Caco-2 (cell line): Measurements from ENCODE around the gene SLC34A3. TPM values are rescaled to one million over a fixed set of nuclear protein-coding genes. Genes with fewer than 3 reads are reported as not detected.
"Not testable (repeated sequence)": the region's sequence is repeated elsewhere in the genome, so short reads cannot be mapped to it uniquely, and the experiment has no call there.

Experiments
- BruUV-seq: library from RNA; stranded (reverse); fragments of 400-500 nt; replicated peaks from 2 replicates; lab custom pipeline; 2021; lab: Mats Ljungman, UMichigan
- CTCF ChIA-PET: fragments of 300-600 bp; sonication (Branson Sonifier 250); formaldehyde crosslinking; loops from one replicate; lab custom pipeline; 2022; ENCODE audit warnings: antibody characterized with exemption; lab: Charles Lee
- POLR2A ChIA-PET: fragments of 300-600 bp; sonication (Branson Sonifier 250); formaldehyde crosslinking; loops from one replicate; lab custom pipeline; 2022; ENCODE audit warnings: antibody characterized with exemption; lab: Charles Lee
- DNase-seq, 2 experiments: peaks; one replicate each; pipeline versions ENCODE4 v3.0.0 to v3.0.0-alpha.2; 2020 to 2022
- H3K27me3 ChIP-seq: replicated peaks from 2 replicates; pipeline ENCODE4 v1.6.0; 2011; ENCODE audit warnings: low read length; ENCODE audit not compliant: control insufficient read depth, insufficient read depth
- H3K36me3 ChIP-seq: 2 replicates; pipeline ENCODE4 v1.5.1; 2011; ENCODE audit warnings: low read length; ENCODE audit not compliant: control insufficient read depth, insufficient read depth
- H3K4me1 ChIP-seq: fragments of 250-450 bp; sonication (Bioruptor Pico); 2 replicates; pipeline ENCODE4 v1.5.1; 2020; ENCODE audit warnings: mild to moderate bottlenecking
- H3K4me3 ChIP-seq: 2 replicates; pipeline ENCODE4 v1.5.1; 2011; ENCODE audit warnings: low read depth, mild to moderate bottlenecking, control low read depth, low read length
- H3K9me3 ChIP-seq: fragments of 250-450 bp; sonication (Bioruptor Pico); 2 replicates; pipeline ENCODE4 v1.5.1; 2020; ENCODE audit warnings: mild to moderate bottlenecking, moderate library complexity
- H3K27ac Mint-ChIP-seq: one replicate; pipeline ENCODE4 v1.8.0; 2022; ENCODE audit warnings: mixed read lengths; ENCODE audit not compliant: unreplicated experiment
- H3K27me3 Mint-ChIP-seq: one replicate; pipeline ENCODE4 v1.8.0; 2022; ENCODE audit warnings: mixed read lengths; ENCODE audit not compliant: insufficient read depth, unreplicated experiment
- H3K36me3 Mint-ChIP-seq: one replicate; pipeline ENCODE4 v1.8.0; 2022; ENCODE audit warnings: mild to moderate bottlenecking, mixed read lengths; ENCODE audit not compliant: insufficient read depth, unreplicated experiment
- H3K4me1 Mint-ChIP-seq: one replicate; pipeline ENCODE4 v1.8.0; 2022; ENCODE audit warnings: low read depth, mixed read lengths; ENCODE audit not compliant: unreplicated experiment
- H3K4me3 Mint-ChIP-seq: one replicate; pipeline ENCODE4 v1.8.0; 2022; ENCODE audit warnings: mild to moderate bottlenecking, moderate library complexity, mixed read lengths; ENCODE audit not compliant: unreplicated experiment
- H3K9me3 Mint-ChIP-seq: one replicate; pipeline ENCODE4 v1.8.0; 2022; ENCODE audit warnings: mixed read lengths; ENCODE audit not compliant: unreplicated experiment
- intact Hi-C: fragments of 100-400 bp; cut with micrococcal nuclease; formaldehyde crosslinking; loops from one replicate; pipeline ENCODE4 v1.10.0; 2022; ENCODE audit not compliant: unreplicated experiment
- total RNA-seq: library from RNA; stranded (reverse); gene quantifications from 2 replicates; pipeline ENCODE4 v1.2.3, GENCODE V29; 2022
- TF ChIP-seq, protein P1 (sequence below), 2 experiments: fragments of 200-600 bp in 1 of 2; IDR thresholded peaks; 1 replicate in 1 of 2; 2 replicates in 1 of 2; pipeline versions ENCODE4 v1.5.1 to v1.8.0; 2011 to 2022; ENCODE audit warnings: antibody characterized with exemption in 1 of 2, control low read depth in 1 of 2, inconsistent platforms in 1 of 2, low read depth in 1 of 2, low read length in 1 of 2, mild to moderate bottlenecking in 1 of 2, moderate library complexity in 1 of 2; ENCODE audit not compliant: insufficient read depth in 1 of 2, severe bottlenecking in 1 of 2, unreplicated experiment in 1 of 2

Gene SLC34A3
- total RNA-seq, 1 experiment from 2014 or later: not detected

DNA sequence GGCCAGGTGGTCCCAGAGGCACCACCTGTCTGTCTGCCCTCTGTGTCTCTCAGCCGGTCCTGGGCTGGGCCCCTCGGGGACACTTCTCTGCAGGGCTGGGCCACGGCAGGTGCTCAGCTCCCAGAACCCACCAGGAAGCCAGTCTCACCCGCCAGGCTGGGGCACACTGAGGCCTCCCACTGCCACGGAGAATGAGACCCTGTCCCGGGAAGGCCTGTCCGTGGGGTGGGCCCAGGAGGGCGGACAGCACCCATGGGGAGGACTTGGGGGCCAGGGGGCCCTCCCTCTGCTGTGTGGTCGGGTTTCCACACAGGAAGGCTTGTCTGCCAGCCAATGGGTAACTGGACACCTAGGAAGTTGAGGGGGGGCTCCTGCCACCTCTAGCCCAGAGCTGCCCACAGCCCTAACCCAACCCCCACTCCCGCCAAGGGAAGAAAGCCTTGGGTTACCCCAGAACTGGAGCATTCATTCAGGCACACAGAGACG, 6.3 kb downstream of the SLC34A3 start:
- H3K9me3 ChIP-seq: no peaks in the 10 kb centered on the region
- H3K27me3 ChIP-seq: no peaks in the 10 kb centered on the region
- intact Hi-C loops: loop anchor here (1.0 to 5.0 kb wide), 2 partner anchors 10 to 35 kb away; partner anchors contain the start of genes RNF224 and TPRN
- Mint-ChIP-seq H3K9me3 (no peaks in the 10 kb centered on the region), H3K4me1 (peaks cover 13% of the 10 kb centered on the region), H3K27ac (no peak overlapping the region), H3K27me3 (peaks cover 3% of the 10 kb centered on the region), H3K36me3 (peaks cover 36% of the 10 kb centered on the region), H3K4me3 (no peak overlapping the region)
- peaks cover 17% of the 10 kb centered on the region for H3K4me1 ChIP-seq
- TF ChIP-seq, protein P1, sequence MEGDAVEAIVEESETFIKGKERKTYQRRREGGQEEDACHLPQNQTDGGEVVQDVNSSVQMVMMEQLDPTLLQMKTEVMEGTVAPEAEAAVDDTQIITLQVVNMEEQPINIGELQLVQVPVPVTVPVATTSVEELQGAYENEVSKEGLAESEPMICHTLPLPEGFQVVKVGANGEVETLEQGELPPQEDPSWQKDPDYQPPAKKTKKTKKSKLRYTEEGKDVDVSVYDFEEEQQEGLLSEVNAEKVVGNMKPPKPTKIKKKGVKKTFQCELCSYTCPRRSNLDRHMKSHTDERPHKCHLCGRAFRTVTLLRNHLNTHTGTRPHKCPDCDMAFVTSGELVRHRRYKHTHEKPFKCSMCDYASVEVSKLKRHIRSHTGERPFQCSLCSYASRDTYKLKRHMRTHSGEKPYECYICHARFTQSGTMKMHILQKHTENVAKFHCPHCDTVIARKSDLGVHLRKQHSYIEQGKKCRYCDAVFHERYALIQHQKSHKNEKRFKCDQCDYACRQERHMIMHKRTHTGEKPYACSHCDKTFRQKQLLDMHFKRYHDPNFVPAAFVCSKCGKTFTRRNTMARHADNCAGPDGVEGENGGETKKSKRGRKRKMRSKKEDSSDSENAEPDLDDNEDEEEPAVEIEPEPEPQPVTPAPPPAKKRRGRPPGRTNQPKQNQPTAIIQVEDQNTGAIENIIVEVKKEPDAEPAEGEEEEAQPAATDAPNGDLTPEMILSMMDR (IDR thresholded peaks at IDR 0.05; ENCODE audit: insufficient read depth in 1 of 2, low read depth in 1 of 2, low read length in 1 of 2, severe bottlenecking in 1 of 2, unreplicated experiment in 1 of 2): no peak
- no peak overlapping the region for H3K4me3 ChIP-seq
- no peaks in the 10 kb centered on the region for H3K36me3 ChIP-seq
- BruUV-seq: no TSS peak
- DNase-seq: no peak
- ChIA-PET POLR2A (interaction anchor here (0.5 to 1.1 kb wide), 6 partner anchors 10 to 190 kb away, joined by 3 to 9 read pairs (median 4); partner anchors contain the start of gene RNF224), CTCF (interaction anchor here (0.5 to 1.5 kb wide), 43 partner anchors 10 to 437 kb away, joined by 3 to 27 read pairs (median 4); partner anchors contain the start of genes ANAPC2, ENTPD8, LRRC26 and MAN1B1)

DNA sequence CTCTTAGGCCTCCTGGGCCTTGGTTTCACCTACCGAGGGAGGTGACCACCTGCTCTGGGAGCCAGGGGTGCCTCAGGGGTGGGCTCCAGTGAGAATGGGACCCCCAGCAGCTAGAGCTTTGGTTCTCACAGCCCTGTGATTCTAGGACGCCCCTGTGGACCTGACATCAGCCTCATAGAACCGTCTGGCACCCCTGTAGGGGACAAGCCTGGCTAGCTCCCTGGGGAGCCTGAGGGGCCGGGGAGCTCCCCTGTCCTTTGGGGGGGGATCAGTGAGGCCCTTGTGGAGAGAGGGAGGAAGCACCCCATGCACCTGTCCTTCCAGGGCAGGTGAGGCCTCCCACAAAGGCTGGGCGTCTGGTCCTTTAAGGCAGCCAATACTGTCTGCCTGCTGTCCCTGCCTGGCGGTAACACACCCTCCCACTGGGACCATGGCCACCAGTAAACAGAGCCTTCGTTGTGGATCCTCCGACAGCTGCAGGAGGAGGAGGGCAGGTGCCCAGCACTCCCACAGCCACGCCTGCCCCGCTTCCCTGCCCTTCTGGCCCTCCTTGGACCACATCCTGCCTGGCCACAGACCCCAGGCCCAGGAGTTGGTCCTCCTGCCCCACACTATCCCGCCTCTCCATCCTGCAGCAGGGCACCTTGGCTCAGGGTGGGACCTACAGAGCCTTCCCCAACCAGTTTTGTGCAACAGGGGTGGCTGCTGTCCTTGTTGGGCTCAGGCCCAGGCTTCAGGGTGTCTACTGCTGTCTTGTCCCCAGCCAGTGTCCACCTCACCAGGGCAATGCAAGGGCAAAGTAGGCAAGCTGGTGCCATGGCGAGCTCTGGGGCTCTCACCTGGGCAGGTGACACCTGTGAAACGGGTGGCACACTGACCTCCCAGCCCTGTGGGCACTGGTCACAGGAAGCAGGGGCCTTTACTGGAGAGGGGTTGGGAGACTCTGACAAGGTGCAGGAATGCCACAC, 7.3 kb downstream of the SLC34A3 start:
- Histone ChIP-seq H3K36me3 (0 out of 2 replicates have a peak, but pooled peaks cover 2% of the 10 kb centered on the region), H3K27me3 (no peaks in the 10 kb centered on the region), H3K4me1 (peaks cover 28% of the 10 kb centered on the region), H3K9me3 (no peaks in the 10 kb centered on the region), H3K4me3 (no peak overlapping the region)
- ChIA-PET POLR2A (no interaction called here), CTCF (interaction anchor here (1.5 kb wide), 1 partner anchor 15 kb away, joined by 3 read pairs; no protein-coding TSS in a partner anchor)
- Mint-ChIP-seq H3K4me1 (peaks cover 13% of the 10 kb centered on the region), H3K27ac (no peak overlapping the region), H3K4me3 (no peak overlapping the region), H3K9me3 (no peaks in the 10 kb centered on the region), H3K27me3 (peaks cover 3% of the 10 kb centered on the region), H3K36me3 (peaks cover 47% of the 10 kb centered on the region)
- intact Hi-C loops: loop anchor here (5.0 kb wide), 1 partner anchor 36 kb away; the partner anchor contains the start of gene TPRN
- TF ChIP-seq, protein P1 (IDR thresholded peaks at IDR 0.05; ENCODE audit: insufficient read depth in 1 of 2, low read depth in 1 of 2, low read length in 1 of 2, severe bottlenecking in 1 of 2, unreplicated experiment in 1 of 2): no peak
- BruUV-seq: no TSS peak
- no peak for DNase-seq

DNA sequence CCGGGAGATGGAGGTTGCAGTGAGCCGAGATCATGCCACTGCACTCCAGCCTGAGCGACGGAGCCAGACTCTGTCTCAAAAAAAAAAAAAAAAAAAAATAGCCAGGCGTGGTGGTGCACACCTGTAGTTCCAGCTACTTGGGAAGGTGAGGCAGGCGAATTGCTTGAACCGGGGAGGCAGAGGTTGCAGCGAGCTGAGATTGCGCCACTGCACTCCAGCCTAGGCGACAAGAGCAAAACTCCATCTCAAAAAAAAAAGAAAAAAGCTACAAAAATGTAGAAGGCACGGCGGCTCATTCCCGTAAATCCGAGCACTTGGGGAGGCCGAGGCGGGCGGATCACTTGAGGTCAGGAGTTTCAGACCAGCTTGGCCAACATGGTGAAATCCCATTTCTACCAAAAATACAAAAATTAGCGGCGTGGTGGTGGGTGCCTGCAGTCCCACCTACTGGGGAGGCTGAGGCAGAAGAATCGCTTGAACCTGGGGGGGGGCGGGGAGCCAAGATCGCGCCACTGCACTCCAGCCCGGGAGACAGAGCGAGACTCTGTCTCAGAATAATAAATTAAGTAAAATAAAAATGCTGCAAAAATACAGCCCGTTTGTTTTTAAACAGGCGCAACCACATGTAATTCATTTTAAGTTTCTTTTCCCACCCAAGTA, 9.0 kb downstream of the SLC34A3 start:
- not testable (repeated sequence) for H3K9me3 ChIP-seq, H3K27me3 ChIP-seq, H3K36me3 ChIP-seq, DNase-seq, H3K27me3 Mint-ChIP-seq, BruUV-seq, H3K9me3 Mint-ChIP-seq
- H3K4me1 Mint-ChIP-seq: peaks cover 12% of the 10 kb centered on the region
- H3K4me3 Mint-ChIP-seq: peak overlapping the region; percentile 80
- peak overlapping the region; percentile 74 for H3K27ac Mint-ChIP-seq
- CTCF ChIA-PET: interaction anchor here (0.7 to 1.6 kb wide), 8 partner anchors 10 to 292 kb away, joined by 3 to 6 read pairs (median 3); no protein-coding TSS in a partner anchor
- POLR2A ChIA-PET: interaction anchor here (0.6 to 2.4 kb wide), 9 partner anchors 15 to 169 kb away, joined by 3 to 39 read pairs (median 9); partner anchors contain the start of genes NELFB, RNF208 and SAPCD2
- H3K4me3 ChIP-seq: peak overlapping the region; percentile 80
- intact Hi-C loops: loop anchor here (2.0 to 10.0 kb wide), 4 partner anchors 17 to 445 kb away; partner anchors contain the start of genes CCDC183, RNF208, TMEM141 and TPRN
- H3K4me1 ChIP-seq: peaks cover 32% of the 10 kb centered on the region
- peaks cover 56% of the 10 kb centered on the region for H3K36me3 Mint-ChIP-seq
